GM06990 (cell line): Measurements from ENCODE around the gene RRM2.

Experiments used
- DNase-seq: peaks from one replicate; pipeline ENCODE4 v3.0.0-alpha.2; 2011; ENCODE audit not compliant: insufficient read length; ENCODE audit errors: extremely low read depth
- H3K27me3 ChIP-seq: replicated peaks from 2 replicates; pipeline ENCODE4 v1.6.0; 2011; ENCODE audit warnings: low read length; ENCODE audit not compliant: control insufficient read depth, insufficient read depth
- H3K36me3 ChIP-seq: 2 replicates; pipeline ENCODE4 v1.5.1; 2011; ENCODE audit warnings: low read length; ENCODE audit not compliant: control insufficient read depth, insufficient read depth
- H3K4me3 ChIP-seq: replicated peaks from 2 replicates; pipeline ENCODE4 v1.5.1; 2011; ENCODE audit warnings: low read depth, mild to moderate bottlenecking, control low read depth, low read length
- TF ChIP-seq, protein P1 (sequence below): IDR thresholded peaks from 2 replicates; pipeline ENCODE4 v1.5.1; 2011; ENCODE audit warnings: low read length, control low read depth, mild to moderate bottlenecking, inconsistent platforms; ENCODE audit not compliant: insufficient read depth, poor library complexity, severe bottlenecking

The RRM2 gene

DNA sequence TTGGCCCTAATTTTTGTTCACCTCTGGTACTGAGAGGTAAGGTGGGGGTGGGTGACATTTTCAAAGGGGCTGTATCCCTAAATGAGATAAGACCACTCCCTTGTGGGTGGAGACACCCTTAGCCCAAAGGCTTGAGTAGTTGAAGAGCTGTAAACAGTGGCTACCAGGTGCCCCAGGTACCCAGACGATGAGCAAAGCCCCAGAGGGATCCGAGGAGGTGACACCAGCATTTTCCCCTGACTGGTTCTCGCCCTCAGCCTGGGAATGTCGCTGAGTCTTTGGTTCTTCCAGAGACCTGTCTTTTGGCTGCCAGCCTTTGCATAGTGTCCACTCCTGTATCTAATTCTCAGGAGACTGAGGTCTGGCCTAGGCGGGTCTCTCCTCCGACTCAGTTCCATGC, 36.5 kb downstream of the RRM2 start:
- Histone ChIP-seq H3K4me3 (no peak overlapping the region), H3K36me3 (no peaks in the 10 kb centered on the region; the same call in 1 of the 2 replicates), H3K27me3 (no peaks in the 10 kb centered on the region)
- no peak for DNase-seq
- TF ChIP-seq, protein P1, sequence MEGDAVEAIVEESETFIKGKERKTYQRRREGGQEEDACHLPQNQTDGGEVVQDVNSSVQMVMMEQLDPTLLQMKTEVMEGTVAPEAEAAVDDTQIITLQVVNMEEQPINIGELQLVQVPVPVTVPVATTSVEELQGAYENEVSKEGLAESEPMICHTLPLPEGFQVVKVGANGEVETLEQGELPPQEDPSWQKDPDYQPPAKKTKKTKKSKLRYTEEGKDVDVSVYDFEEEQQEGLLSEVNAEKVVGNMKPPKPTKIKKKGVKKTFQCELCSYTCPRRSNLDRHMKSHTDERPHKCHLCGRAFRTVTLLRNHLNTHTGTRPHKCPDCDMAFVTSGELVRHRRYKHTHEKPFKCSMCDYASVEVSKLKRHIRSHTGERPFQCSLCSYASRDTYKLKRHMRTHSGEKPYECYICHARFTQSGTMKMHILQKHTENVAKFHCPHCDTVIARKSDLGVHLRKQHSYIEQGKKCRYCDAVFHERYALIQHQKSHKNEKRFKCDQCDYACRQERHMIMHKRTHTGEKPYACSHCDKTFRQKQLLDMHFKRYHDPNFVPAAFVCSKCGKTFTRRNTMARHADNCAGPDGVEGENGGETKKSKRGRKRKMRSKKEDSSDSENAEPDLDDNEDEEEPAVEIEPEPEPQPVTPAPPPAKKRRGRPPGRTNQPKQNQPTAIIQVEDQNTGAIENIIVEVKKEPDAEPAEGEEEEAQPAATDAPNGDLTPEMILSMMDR, result no peak

DNA sequence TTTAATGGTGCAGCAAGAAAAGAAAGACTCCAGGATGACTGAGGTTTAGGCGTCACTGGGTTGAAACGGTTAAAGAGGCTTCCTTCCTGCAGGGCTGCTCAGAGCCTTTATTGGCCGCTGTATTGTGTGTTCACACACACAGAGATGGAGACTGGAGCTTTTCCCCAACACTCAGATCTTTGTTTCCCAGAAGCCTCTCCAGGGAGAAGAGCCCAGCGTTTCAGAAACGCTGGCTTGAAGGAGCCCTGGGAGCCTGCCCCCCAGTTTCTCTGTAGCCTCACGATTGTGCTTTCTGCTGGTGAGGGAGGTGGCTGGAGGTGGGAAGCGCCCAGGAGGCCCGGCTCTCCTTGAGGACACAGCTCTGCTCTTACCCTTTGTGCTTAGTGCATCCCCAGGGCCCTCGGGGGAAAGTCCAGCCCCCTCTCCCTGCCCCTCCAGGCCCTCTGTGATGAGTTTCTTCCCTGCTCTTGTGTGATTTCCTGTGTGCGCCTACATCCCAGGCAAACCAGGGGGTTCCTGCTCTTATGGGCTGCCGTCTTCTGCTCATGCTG, 37.1 kb downstream of the RRM2 start:
- no peak overlapping the region for H3K4me3 ChIP-seq
- no peaks in the 10 kb centered on the region; the same call in 1 of the 2 replicates for H3K36me3 ChIP-seq
- H3K27me3 ChIP-seq, result no peaks in the 10 kb centered on the region
- TF ChIP-seq, protein P1, result no peak
- DNase-seq, result no peak

DNA sequence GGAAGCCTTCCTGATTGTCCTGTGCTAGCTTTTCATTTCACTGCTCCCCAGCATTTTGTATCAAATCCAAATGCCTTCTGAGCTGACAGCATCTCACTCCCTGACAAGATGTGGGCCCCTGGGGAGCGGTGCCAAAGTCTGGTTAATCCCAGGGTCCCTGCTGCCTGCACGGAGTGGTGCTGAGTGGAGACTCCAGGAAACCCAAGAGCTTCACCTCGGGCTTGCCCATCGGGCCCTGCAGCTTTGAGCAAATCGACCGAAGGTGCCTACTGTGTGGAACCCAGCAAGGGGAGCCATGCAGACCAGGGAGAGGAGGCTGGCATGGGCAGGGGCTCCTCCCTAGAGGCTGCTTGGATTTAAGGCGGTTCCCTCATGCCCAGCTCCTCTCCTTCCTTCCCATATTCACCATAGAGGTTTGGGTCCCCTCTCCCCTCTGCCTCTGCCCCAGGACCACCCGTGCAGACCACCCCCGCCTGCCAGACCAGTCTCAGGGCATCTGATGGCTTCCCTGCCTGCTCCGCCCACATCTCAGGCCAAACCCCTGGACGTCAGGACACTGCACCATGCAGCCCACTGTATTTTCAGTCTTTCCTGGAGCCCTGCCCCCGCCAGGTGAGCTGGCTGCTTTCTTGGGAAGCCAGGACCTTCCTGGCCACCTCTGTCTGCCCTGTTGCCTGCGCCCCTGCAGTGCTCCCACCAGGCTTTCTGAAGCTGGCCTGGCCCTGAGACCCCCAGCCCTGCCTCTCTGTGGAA, 37.8 kb downstream of the RRM2 start:
- no peaks in the 10 kb centered on the region; the same call in 1 of the 2 replicates for H3K36me3 ChIP-seq
- no peaks in the 10 kb centered on the region for H3K27me3 ChIP-seq
- TF ChIP-seq, protein P1, result no peak
- DNase-seq, result no peak
- H3K4me3 ChIP-seq, result no peak overlapping the region

DNA sequence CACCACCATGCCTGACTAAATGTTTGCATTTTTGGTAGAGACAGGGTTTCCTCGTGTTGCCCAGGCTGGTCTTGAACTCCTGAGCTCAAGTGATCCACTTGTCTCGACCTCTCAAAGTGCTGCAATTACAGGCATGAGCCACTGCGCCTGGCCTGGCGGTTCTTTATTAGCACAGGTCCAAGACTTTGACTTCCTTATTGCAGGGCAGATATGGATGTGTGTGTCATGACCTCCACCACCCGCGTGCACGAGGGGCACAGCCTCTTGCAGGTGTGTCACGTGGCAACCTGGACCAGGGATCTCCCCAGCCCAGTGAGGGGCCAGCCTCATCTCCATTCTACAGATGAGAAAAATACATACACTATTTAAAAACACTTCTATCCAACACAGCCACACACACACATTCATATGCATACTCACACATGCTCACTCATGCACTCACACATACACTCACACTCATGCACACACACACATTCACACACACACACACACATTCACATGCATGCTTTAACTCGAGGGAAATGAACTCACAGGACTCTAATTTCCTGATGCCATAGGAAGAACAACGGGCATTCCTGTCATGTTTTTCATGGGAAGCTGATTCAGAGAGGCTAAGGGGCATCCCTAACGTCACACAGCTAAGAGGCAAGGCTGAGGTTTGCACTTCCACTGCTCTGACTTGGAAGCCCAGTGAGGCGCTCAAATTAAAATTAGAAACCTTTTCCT, 38.8 kb downstream of the RRM2 start:
- Histone ChIP-seq H3K27me3 (no peaks in the 10 kb centered on the region), H3K36me3 (no peaks in the 10 kb centered on the region), H3K4me3 (no peak overlapping the region)
- DNase-seq, result no peak
- TF ChIP-seq, protein P1, result no peak

DNA sequence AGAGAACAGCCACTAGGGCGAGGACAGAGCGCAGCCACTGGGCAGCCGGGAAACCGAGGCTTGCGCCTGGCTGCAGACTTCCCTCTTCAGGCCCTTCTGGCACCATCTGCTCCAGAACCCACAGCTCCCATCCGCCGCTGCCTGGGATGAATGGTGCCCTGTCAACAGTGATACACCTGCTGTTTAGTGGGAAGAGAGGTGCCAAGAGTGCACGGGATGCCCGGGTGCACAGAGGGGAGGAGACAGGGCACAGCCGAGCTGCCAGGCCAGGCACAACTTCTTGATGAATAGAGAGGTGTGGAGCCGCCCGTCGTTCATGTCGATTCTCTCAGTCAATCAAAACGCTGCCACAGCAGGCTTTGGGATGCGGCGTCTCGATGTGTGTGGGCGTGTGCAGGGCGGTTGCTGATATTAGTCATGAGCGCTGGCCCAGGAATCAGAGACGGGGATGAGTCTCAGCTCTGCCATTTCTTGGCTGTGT, 39.5 kb downstream of the RRM2 start:
- no peaks in the 10 kb centered on the region for H3K27me3 ChIP-seq
- no peak overlapping the region for H3K4me3 ChIP-seq
- DNase-seq, result no peak
- no peaks in the 10 kb centered on the region for H3K36me3 ChIP-seq
- TF ChIP-seq, protein P1, result no peak
